HK-2 (cell line): Measurements from ENCODE around the gene KPNA1.

Experiments
- DNase-seq: peaks from one replicate; pipeline ENCODE4 v3.0.0-alpha.2; 2018; ENCODE audit not compliant: unreplicated experiment

Gene KPNA1

GRCh38 chr3:122514123-122515019 is at the start of gene KPNA1:
KPNA1 (minus strand) TSS chr3:122514939; CDS start chr3:122496565, 18,374 bp downstream.
- DNase-seq: peak; percentile 86

- peak; percentile 80 for DNase-seq
Observed at GRCh38 chr3:122564155-122564912, 49.6 kb upstream of the KPNA1 start, which contains the start of the genes DTX3L and PARP9. DTX3L (plus strand) TSS chr3:122564338; CDS start chr3:122564427, 89 bp downstream. PARP9 (minus strand) TSS chr3:122564300; CDS start chr3:122559620, 4,680 bp downstream.

GRCh38 chr3:122563717-122564025 is 48.9 kb upstream of the KPNA1 start:
- no peak for DNase-seq

GRCh38 chr3:122562923-122563716 is 48.4 kb upstream of the KPNA1 start:
- no peak for DNase-seq

- peak; percentile 9 for DNase-seq
Observed at GRCh38 chr3:122560680-122561079, 45.9 kb upstream of the KPNA1 start.

GRCh38 chr3:122559906-122560305 is 45.2 kb upstream of the KPNA1 start:
- DNase-seq: no peak

- no peak for DNase-seq
Observed at GRCh38 chr3:122558605-122559004, 43.9 kb upstream of the KPNA1 start.

- DNase-seq: no peak
Observed at GRCh38 chr3:122557356-122557755, 42.6 kb upstream of the KPNA1 start.

GRCh38 chr3:122555275-122556071 is 40.7 kb upstream of the KPNA1 start:
- no peak for DNase-seq

GRCh38 chr3:122553171-122553570 is 38.4 kb upstream of the KPNA1 start:
- DNase-seq: no peak

- no peak for DNase-seq
Observed at GRCh38 chr3:122548619-122549018, 33.9 kb upstream of the KPNA1 start.

- DNase-seq: no peak
Observed at GRCh38 chr3:122548076-122548475, 33.3 kb upstream of the KPNA1 start.

- no peak for DNase-seq
Observed at GRCh38 chr3:122546151-122546550, 31.4 kb upstream of the KPNA1 start.

GRCh38 chr3:122538956-122539490 is 24.3 kb upstream of the KPNA1 start:
- no peak for DNase-seq

- DNase-seq: no peak
Observed at GRCh38 chr3:122536632-122537001, 21.9 kb upstream of the KPNA1 start.

GRCh38 chr3:122535964-122536631 is 21.4 kb upstream of the KPNA1 start:
- no peak for DNase-seq

- peak; percentile 31 for DNase-seq
Observed at GRCh38 chr3:122533931-122534334, 19.2 kb upstream of the KPNA1 start.

- DNase-seq: no peak
Observed at GRCh38 chr3:122533480-122533879, 18.7 kb upstream of the KPNA1 start.

GRCh38 chr3:122530164-122530563 is 15.4 kb upstream of the KPNA1 start:
- DNase-seq: no peak

GRCh38 chr3:122523317-122523716 is 8.6 kb upstream of the KPNA1 start:
- DNase-seq: no peak
